GM21786 (cell line): ENCODE measurements around the gene C12orf56.
"Not testable (repeated sequence)": the region's sequence is repeated elsewhere in the genome, so short reads cannot be mapped to it uniquely, and the experiment has no call there.

Experiments used
- ATAC-seq: cut with Tn5 transposase; IDR thresholded peaks from one replicate; pipeline ENCODE4 v1.9.1; 2021; ENCODE audit not compliant: unreplicated experiment

Gene C12orf56

GRCh38 chr12:64387197-64387816 lies 3.3 kb downstream of the C12orf56 start:
- no peak for ATAC-seq

- ATAC-seq: no peak
Measured at GRCh38 chr12:64385468-64385867, 5.1 kb downstream of the C12orf56 start.

DNA sequence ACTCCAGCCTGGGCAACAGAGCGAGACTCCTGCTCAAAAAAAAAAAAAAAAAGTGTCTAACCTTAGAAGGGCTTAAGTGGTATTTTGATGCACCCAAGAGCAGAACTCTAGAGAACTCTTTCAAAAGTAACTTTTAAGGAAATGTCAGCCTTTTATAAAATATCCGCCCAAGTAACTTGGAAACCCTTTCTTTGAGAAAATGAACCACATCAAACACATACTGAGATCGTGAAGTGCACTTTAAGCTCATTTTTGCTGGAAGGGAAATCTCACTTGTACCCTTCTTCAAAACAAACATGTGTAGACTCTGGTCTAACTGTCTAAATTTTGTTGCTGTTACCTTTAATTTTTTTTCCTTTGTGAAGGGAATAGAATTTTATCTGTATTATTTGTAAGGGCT lies 5.5 kb downstream of the C12orf56 start:
- ATAC-seq: no peak

DNA sequence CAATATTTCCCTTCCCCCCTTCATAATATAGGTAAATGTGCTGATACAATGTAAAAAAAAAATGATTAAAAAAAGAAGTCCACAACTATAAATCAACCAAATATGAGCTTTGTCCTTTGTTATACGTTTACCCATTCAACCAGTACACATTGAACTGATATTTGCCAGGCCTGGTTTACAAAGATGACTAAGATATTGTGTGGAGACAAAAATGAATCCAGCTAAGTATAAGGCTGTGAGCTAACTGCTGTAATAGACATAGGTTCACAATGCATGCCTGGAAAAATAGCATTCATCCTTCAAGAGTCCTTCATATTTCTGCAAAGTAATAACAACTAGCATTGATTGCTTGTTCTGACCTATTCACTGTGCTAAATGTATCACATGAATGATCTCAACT lies 6.9 kb downstream of the C12orf56 start:
- no peak for ATAC-seq

GRCh38 chr12:64362721-64363305 lies 27.7 kb downstream of the C12orf56 start:
- no peak for ATAC-seq

GRCh38 chr12:64361173-64361572 lies 29.4 kb downstream of the C12orf56 start:
- not testable (repeated sequence) for ATAC-seq

GRCh38 chr12:64356209-64356608 lies 34.3 kb downstream of the C12orf56 start:
- ATAC-seq: not testable (repeated sequence)

DNA sequence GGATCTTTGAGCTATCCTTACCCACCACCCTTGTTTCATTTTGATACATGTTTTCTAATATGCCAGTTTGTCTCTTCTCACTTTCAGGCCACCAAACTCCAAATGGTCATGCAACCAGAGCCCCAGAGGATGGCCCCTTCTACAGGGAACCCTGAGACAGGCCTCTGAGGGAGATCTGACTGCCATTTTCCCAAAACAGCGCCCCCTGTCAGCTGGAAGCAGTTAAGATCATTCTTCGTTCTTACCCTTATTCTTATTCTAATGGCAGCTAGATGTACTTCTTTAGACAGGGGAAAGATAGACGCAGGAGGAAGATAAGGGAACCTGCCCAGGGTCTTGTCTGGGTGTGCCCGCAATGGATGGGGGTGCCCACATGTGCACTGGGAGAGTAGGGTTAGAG lies 38.4 kb downstream of the C12orf56 start:
- no peak for ATAC-seq

DNA sequence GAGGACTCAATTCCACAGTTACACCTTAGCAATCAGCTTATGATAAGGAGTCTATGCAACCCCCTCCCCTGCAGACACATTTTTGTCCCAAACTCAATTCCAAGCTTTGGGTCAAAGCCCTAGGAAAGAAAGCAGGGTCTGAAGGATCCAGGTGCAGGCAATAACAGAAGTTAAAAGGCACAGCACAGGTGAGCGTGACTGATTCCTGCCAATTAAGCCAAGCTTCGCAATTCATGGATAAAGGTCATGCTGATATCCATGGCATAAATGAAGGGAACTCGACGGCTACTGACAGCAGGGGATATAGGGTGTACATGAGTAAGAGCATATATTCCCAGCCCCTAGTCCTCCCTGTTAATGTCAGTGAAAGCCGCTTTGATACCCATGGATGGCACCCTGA lies 39.3 kb downstream of the C12orf56 start:
- no peak for ATAC-seq

DNA sequence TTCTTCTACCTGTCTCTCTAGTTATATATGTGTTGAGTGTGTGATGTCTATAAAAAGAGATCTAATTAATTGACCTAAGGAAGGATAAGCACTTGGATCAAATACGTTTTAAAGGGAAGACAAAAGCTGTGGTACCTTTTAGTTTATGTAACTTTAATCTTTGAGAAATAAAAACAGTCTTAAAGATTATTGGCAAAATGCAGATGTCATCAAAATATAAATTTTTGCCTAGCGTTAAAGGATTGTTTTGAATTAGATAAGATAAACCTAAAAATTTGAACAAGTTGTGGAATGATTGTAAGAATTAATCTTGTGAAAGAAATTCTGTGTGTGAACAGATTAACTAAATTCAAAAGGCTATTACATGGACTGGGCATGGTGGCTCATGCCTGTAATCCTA lies 42.9 kb downstream of the C12orf56 start:
- no peak for ATAC-seq

DNA sequence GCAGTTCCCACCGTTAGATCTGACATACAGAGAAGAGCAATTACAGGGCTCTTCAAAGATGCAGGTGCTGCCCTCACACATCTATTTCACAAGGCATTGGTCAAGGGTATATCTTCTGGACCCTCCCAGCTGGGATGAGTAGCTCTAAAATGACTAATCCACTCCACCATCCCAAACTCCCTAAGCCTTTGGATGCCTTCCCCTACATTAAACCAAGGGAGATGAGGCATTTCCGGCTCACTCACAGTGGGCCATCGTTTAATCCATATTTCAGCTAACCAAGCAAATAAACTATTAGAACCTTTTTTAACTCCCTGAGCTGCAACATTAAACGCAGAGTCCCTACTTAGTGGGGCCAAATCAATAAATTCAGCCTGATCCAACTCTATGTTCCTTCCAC lies 45.9 kb downstream of the C12orf56 start:
- not testable (repeated sequence) for ATAC-seq

GRCh38 chr12:64340546-64340945 lies 50.0 kb downstream of the C12orf56 start:
- ATAC-seq: not testable (repeated sequence)

GRCh38 chr12:64335886-64336466 lies 54.6 kb downstream of the C12orf56 start:
- ATAC-seq: no peak

DNA sequence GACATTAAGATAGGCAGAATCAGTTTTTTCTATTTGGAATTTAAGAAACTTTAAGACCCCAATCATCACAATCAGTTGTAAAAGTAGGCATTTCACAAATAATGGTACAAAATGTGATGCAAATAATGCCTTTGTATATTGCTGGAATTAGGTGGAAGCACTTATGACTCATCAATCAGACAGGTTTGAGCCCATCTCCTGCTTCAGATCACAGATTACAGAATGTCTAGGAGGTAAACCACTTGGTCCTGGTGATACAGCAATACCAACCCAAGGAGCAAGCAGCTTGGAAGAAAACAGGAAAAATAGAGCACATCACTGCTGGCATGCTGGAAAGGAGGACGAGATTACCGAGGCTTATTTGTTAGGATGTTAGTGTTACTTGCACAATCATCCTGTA lies 57.6 kb downstream of the C12orf56 start:
- no peak for ATAC-seq

- no peak for ATAC-seq
Measured at GRCh38 chr12:64332296-64332695, 58.3 kb downstream of the C12orf56 start.

- not testable (repeated sequence) for ATAC-seq
Measured at GRCh38 chr12:64329031-64329710, 61.4 kb downstream of the C12orf56 start.

GRCh38 chr12:64325055-64325454 lies 65.5 kb downstream of the C12orf56 start:
- ATAC-seq: no peak

DNA sequence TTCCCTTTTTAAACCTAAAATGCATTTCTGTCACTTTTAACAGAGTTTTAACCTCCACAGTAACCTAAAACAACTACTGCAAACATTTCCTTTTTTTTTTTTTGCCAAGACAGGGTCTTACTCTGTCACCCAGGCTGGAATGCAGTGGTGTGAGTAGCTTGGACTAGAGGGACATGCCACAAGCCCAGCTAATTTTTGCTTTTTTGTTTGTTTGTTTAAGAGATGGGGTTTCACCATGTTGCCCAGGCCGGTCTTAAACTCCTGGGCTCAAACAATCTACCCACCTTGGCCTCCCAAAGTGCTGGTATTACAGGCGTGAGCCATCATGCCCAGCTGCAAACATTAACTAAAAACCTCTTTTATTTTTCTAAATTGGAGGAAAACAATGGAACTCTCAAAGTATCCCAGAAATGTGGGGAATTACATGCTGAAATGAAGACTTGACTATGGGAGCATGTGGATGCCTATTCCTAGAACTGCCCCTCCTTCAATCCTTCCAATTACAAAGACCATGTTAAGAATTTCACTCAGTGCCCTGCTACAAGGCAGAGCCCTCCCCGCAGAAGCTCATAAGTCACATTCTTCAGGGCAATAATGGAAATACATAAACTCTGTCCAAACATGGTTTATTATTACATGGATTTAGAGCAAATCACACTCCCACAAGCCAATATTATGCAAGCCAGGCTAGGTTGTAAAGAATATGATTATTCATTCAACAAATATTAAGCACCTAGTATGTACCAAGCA lies 66.9 kb downstream of the C12orf56 start:
- no peak for ATAC-seq

DNA sequence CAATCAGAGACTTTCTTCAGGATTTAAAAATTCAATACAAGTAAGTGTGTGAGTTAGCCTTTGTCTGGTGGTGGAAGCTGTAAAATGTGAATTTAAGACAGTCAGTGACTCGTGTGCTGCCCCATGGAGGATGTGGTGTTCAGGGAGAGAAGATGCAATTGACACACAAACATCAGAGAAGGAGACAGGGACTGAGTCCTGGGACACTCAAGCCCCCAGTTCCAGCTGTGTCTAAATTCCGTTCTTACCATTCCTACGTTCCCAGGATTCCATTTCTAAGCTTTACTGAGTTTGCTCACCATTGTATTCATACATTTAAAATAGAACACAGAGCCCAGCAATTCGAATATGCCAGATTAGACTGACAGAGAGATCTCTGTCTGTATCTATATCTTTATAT lies 67.6 kb downstream of the C12orf56 start:
- ATAC-seq: no peak

DNA sequence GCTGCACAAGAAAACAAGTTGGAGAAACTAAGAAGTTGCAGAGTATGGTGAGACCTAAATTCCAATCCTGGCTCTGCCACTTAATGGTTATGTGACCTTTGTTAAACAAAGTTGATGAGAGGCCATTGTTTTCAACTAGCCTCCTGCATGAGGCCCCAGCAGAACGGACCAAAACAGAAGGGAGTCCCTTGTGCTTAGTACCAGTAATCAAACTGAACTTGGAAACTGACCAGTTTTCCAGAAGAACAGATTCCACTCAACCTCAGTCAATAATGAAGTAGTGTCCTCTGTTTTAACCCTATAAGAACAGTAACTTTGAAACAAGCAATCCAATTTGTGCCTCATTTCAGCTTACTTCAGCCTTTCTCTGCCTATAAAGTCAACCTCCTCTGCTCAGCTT lies 69.9 kb downstream of the C12orf56 start:
- ATAC-seq: no peak

DNA sequence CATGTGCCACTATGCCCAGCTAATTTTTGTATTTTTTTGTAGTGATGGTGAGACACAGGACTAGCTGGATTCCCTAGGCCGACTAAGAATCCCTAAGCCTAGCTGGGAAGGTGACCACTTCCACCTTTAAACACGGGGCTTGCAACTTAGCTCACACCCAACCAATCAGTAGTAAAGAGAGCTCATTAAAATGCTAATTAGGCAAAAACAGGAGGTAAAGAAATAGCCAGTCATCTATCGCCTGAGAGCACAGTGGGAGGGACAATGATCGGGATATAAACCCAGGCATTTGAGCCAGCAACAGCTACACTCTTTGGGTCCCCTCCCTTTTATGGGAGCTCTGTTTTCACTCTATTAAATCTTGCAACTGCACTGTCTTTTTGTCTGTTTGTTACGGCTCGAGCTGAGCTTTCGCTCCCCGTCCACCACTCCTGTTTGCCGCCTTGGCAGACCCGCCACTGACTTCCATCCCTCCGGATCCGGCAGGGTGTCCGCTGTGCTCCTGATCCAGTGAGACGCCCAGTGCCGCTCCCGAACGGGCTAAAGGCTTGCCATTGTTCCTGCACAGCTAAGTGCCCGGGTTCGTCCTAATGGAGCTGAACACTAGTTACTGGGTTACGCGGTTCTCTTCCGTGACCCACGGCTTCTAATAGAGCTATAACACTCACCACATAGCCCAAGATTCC lies 70.9 kb downstream of the C12orf56 start:
- not testable (repeated sequence) for ATAC-seq
